CD4-positive, alpha-beta memory T cell (primary cell): ENCODE measurements around the gene RAPGEF4. TPM values are rescaled to one million over a fixed set of nuclear protein-coding genes. Genes with fewer than 3 reads are reported as not detected.

ENCODE experiments used
- CTCF ChIA-PET: fragments of 350-600 bp; sonication (Branson Sonifier 250); formaldehyde crosslinking; loops from one replicate; lab custom pipeline; 2021; ENCODE audit warnings: inconsistent platforms; ENCODE audit not compliant: partially characterized antibody; lab: Charles Lee
- POLR2A ChIA-PET: fragments of 350-600 bp; sonication (Branson Sonifier 250); formaldehyde crosslinking; loops from one replicate; lab custom pipeline; 2021; ENCODE audit not compliant: partially characterized antibody; lab: Charles Lee
- DNase-seq, 5 donors: peaks; one replicate each; pipeline versions ENCODE4 v3.0.0 to v3.0.0-alpha.2; 2020 to 2022; ENCODE audit warnings: mixed read lengths in 1 of 5
- H3K27ac ChIP-seq: one replicate; pipeline ENCODE4 v1.7.0; 2013; ENCODE audit warnings: low read depth, low read length
- H3K27me3 ChIP-seq: 2 replicates; pipeline ENCODE4 v1.7.0; 2013; ENCODE audit warnings: mild to moderate bottlenecking, low read length, moderate library complexity; ENCODE audit not compliant: insufficient read depth
- H3K36me3 ChIP-seq: 2 replicates; pipeline ENCODE4 v1.7.0; 2013; ENCODE audit warnings: mild to moderate bottlenecking, low read length, moderate library complexity; ENCODE audit not compliant: insufficient read depth
- H3K4me1 ChIP-seq: 2 replicates; pipeline ENCODE4 v1.7.0; 2013; ENCODE audit warnings: mild to moderate bottlenecking, low read length, moderate library complexity; ENCODE audit not compliant: insufficient read depth
- H3K4me3 ChIP-seq, 2 donors: one replicate each; pipeline ENCODE4 v1.7.0; 2013; ENCODE audit warnings: low read length in 2 of 2, mild to moderate bottlenecking in 1 of 2
- H3K9me3 ChIP-seq, 2 donors: one replicate each; pipeline ENCODE4 v1.7.0; 2013; ENCODE audit warnings: low read length in 2 of 2, control low read depth in 1 of 2; ENCODE audit not compliant: control insufficient read depth in 1 of 2
- H3K27ac Mint-ChIP-seq, 7 donors: one replicate each; pipeline ENCODE4 v1.8.0; 2020 to 2021; ENCODE audit warnings: mixed read lengths in 7 of 7, mild to moderate bottlenecking in 6 of 7, inconsistent platforms in 3 of 7, moderate library complexity in 3 of 7
- H3K27me3 Mint-ChIP-seq, 2 donors: one replicate each; pipeline ENCODE4 v1.8.0; 2020 to 2021; ENCODE audit warnings: mixed read lengths in 2 of 2
- H3K36me3 Mint-ChIP-seq, 2 donors: one replicate each; pipeline ENCODE4 v1.8.0; 2020 to 2021; ENCODE audit warnings: mixed read lengths in 2 of 2, inconsistent platforms in 1 of 2, mild to moderate bottlenecking in 1 of 2
- H3K4me1 Mint-ChIP-seq, 4 donors: one replicate each; pipeline ENCODE4 v1.8.0; 2020 to 2021; ENCODE audit warnings: mixed read lengths in 4 of 4, mild to moderate bottlenecking in 1 of 4
- H3K4me3 Mint-ChIP-seq, 8 donors: one replicate each; pipeline ENCODE4 v1.8.0; 2020 to 2021; ENCODE audit warnings: mixed read lengths in 8 of 8, mild to moderate bottlenecking in 7 of 8, moderate library complexity in 6 of 8, inconsistent platforms in 3 of 8
- H3K9me3 Mint-ChIP-seq, 8 donors: one replicate each; pipeline ENCODE4 v1.8.0; 2020 to 2021; ENCODE audit warnings: mixed read lengths in 8 of 8, mild to moderate bottlenecking in 5 of 8, inconsistent platforms in 3 of 8, moderate library complexity in 1 of 8
- intact Hi-C: fragments of 100-400 bp; cut with micrococcal nuclease; formaldehyde crosslinking; loops from one replicate; pipeline ENCODE4 v1.15.1; 2023
- polyA plus RNA-seq, 2 donors: library from polyadenylated mRNA; unstranded; fragments of 300-500 nt; fragmentation: Illumina TruSeq; gene quantifications; one replicate each; pipeline ENCODE4 v1.2.3, GENCODE V29; 2021
- total RNA-seq, 2 experiments: library from RNA; stranded (reverse); gene quantifications; one replicate each; pipeline ENCODE4 v1.2.3, GENCODE V29; 2021

Gene RAPGEF4
- total and polyA plus RNA-seq, 4 experiments from 2014 or later, result not detected

DNA sequence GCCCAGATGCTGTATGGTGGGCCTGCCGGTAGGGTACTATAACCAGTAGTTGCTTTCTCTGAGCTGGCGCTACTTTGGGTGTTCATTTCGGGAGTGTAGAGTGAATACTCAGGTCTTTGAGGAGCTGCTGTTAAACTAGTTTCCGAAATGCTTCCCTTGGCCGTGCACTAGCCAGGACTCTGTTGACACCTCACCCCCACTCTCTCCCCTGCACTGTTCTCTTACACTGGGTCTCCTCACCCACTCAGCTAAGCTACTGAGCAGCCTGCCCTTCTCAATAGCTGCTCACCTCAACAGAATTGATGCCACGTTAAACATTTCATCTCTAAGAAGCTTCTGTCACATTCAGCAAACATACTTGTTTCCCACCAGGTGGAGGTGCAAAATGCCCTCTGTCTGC is 86.9 kb downstream of the RAPGEF4 start:
- Mint-ChIP-seq H3K36me3 (no peaks in the 10 kb centered on the region), H3K4me1 (no peaks in the 10 kb centered on the region), H3K27me3 (peaks cover 3 to 5% of the 10 kb centered on the region in 2 donors), H3K4me3 (no peak overlapping the region), H3K27ac (no peak overlapping the region), H3K9me3 (no peaks in the 10 kb centered on the region)
- no peaks in the 10 kb centered on the region for H3K9me3 ChIP-seq
- intact Hi-C loops, result no loop called here
- POLR2A ChIA-PET, result no interaction called here
- no peak for DNase-seq
- H3K27me3 ChIP-seq, result no peaks in the 10 kb centered on the region
- no peak overlapping the region for H3K4me3 ChIP-seq
- no peak overlapping the region for H3K27ac ChIP-seq
- CTCF ChIA-PET, result no interaction called here
- H3K4me1 ChIP-seq, result no peaks in the 10 kb centered on the region
- H3K36me3 ChIP-seq, result no peaks in the 10 kb centered on the region

DNA sequence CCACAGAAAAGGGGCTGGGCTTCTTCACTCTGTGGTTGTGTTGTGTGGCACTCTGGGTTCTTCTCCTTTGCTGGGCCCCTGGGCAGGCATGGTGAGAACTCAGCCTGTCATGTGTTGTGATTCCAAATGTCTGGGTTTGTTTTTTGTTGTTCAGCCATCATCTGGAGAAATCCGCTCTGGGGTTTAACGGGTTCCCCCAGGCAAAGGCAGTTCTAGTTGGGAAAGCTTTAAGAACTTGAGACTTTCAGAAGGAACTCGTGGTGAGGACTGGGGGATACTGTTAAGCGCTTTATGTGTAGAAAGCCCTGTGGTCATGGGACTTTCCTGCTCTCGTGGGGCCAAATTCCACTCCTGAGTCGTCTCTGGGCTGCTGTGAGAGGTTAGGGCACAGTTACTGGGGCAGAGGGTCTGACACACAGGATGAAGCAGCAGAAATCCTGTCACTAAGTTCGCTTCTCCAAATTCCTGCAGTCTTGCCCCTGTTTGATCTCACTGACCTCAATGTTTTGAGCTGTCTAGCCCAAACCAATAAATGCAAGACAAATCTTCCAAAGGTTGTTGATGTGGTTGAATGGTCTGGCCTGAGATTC is 87.7 kb downstream of the RAPGEF4 start:
- Mint-ChIP-seq H3K4me1 (no peaks in the 10 kb centered on the region), H3K9me3 (no peaks in the 10 kb centered on the region), H3K27ac (no peak overlapping the region), H3K36me3 (no peaks in the 10 kb centered on the region), H3K4me3 (no peak overlapping the region), H3K27me3 (peaks cover 3 to 5% of the 10 kb centered on the region in 2 donors)
- ChIA-PET POLR2A (no interaction called here), CTCF (interaction anchor here (0.5 kb wide), 1 partner anchor 17 kb away, joined by 3 read pairs; no protein-coding TSS in a partner anchor)
- intact Hi-C loops, result no loop called here
- Histone ChIP-seq H3K27ac (no peak overlapping the region), H3K4me3 (no peak overlapping the region), H3K27me3 (no peaks in the 10 kb centered on the region), H3K9me3 (no peaks in the 10 kb centered on the region), H3K4me1 (no peaks in the 10 kb centered on the region), H3K36me3 (no peaks in the 10 kb centered on the region)
- DNase-seq, result no peak

DNA sequence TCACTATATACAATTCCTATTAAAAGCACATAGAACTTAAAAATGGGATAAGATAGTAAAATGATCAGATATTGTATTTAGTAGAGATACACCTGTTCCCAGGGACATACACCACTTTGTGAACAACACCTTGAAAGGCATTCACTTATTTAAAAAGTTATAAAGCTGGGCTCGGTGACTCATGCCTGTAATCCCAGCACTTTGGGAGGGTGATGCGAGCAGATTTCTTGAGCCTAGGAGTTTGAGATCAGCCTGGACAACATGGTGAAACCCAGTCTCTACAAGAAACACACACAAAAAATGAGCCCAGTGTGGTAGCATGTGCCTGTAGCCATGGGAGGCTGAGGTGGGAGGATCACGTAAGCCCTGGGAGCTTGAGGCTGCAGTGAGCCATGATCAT is 90.9 kb downstream of the RAPGEF4 start:
- Histone ChIP-seq H3K4me3 (no peak overlapping the region), H3K36me3 (no peaks in the 10 kb centered on the region), H3K9me3 (no peaks in the 10 kb centered on the region), H3K27ac (no peak overlapping the region), H3K4me1 (no peaks in the 10 kb centered on the region), H3K27me3 (no peaks in the 10 kb centered on the region)
- ChIA-PET POLR2A (no interaction called here), CTCF (interaction anchor here (0.9 kb wide), 1 partner anchor 20 kb away, joined by 3 read pairs; no protein-coding TSS in a partner anchor)
- no peak for DNase-seq
- intact Hi-C loops, result no loop called here
- H3K4me3 Mint-ChIP-seq, result no peak overlapping the region
- H3K27me3 Mint-ChIP-seq, result peaks cover 3 to 5% of the 10 kb centered on the region in 2 donors
- H3K4me1 Mint-ChIP-seq, result no peaks in the 10 kb centered on the region
- no peaks in the 10 kb centered on the region for H3K36me3 Mint-ChIP-seq
- no peaks in the 10 kb centered on the region for H3K9me3 Mint-ChIP-seq
- H3K27ac Mint-ChIP-seq, result no peak overlapping the region

DNA sequence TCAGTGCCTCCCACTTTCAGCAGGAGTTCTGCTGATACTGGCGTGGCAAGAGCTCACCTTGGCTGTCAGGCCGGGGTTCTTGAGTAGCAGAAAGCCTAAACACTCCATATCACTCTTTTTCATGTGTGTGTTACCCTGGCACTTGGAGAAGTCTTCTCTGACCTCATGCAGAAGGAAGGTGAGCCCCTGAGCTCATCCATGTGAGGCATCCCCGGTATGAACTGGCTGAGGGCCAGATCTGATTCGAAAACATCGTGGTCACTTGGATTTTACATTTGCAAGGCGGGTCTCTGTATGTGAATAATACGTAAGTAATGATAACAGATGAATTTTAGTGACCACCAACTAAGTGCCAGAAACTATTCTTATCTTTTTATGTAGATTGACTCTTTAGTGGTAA is 93.6 kb downstream of the RAPGEF4 start:
- H3K27me3 ChIP-seq, result no peaks in the 10 kb centered on the region
- Mint-ChIP-seq H3K36me3 (no peaks in the 10 kb centered on the region), H3K4me1 (no peaks in the 10 kb centered on the region), H3K4me3 (no peak overlapping the region), H3K27me3 (peaks cover 4 to 7% of the 10 kb centered on the region in 2 donors), H3K9me3 (no peaks in the 10 kb centered on the region), H3K27ac (no peak overlapping the region)
- ChIA-PET POLR2A (no interaction called here), CTCF (interaction anchor here (1.7 to 2.0 kb wide), 2 partner anchors 10 to 23 kb away, joined by 4 to 5 read pairs; no protein-coding TSS in a partner anchor)
- DNase-seq, result no peak
- no peaks in the 10 kb centered on the region for H3K9me3 ChIP-seq
- H3K36me3 ChIP-seq, result no peaks in the 10 kb centered on the region
- H3K27ac ChIP-seq, result no peak overlapping the region
- intact Hi-C loops, result no loop called here
- H3K4me1 ChIP-seq, result no peaks in the 10 kb centered on the region
- no peak overlapping the region for H3K4me3 ChIP-seq

DNA sequence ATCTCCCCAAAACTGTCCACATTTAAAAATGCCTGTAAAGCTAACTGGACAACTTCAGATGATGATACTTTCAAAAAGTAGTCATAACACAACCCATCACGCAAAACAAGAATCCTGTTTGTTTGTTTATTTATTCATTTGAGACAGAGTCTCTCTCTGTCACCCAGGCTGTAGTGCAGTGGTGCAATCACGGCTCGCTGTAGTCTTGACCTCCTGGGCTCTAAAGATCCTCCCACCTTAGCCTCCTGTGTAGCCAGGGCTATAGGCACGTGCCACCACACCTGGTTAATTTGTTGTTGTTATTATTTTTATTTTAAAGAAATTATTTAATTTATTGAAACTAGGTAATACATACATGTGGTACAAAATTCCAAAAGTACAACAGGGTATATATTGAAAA is 94.8 kb downstream of the RAPGEF4 start:
- Mint-ChIP-seq H3K9me3 (no peaks in the 10 kb centered on the region), H3K36me3 (no peaks in the 10 kb centered on the region), H3K4me3 (no peak overlapping the region), H3K27ac (no peak overlapping the region), H3K27me3 (peaks cover 2 to 7% of the 10 kb centered on the region in 2 donors), H3K4me1 (no peaks in the 10 kb centered on the region)
- intact Hi-C loops, result no loop called here
- no peak for DNase-seq
- H3K4me3 ChIP-seq, result no peak overlapping the region
- H3K4me1 ChIP-seq, result no peaks in the 10 kb centered on the region
- no peaks in the 10 kb centered on the region for H3K9me3 ChIP-seq
- ChIA-PET CTCF (interaction anchor here (1.7 to 2.0 kb wide), 2 partner anchors 9 to 24 kb away, joined by 4 to 5 read pairs; no protein-coding TSS in a partner anchor), POLR2A (no interaction called here)
- no peaks in the 10 kb centered on the region for H3K36me3 ChIP-seq
- H3K27me3 ChIP-seq, result no peaks in the 10 kb centered on the region
- no peak overlapping the region for H3K27ac ChIP-seq

DNA sequence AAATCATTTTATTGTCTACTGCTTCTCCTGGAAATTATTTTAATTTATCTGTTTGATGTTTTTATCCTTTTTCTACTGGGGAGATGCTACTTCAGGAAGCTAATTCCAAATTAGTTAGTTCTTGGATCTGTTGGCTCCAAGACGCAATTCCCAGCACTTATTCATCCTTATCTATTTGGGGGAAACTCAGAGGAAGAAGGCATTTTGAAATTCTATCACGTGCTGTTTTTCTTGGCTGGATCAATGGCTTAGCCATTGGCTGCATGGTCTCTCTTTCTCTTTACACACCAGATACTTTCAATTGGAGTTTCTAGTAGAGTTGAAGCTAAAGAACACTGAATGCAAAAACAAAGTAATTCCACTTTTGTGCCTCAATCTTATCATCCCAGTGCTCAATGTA is 98.3 kb downstream of the RAPGEF4 start:
- CTCF ChIA-PET, result no interaction called here
- H3K9me3 ChIP-seq, result no peaks in the 10 kb centered on the region
- Mint-ChIP-seq H3K27me3 (peaks cover 4 to 18% of the 10 kb centered on the region in 2 donors), H3K27ac (no peak overlapping the region), H3K9me3 (peaks cover 0 to 4% (median 0%) of the 10 kb centered on the region in 8 donors), H3K4me1 (no peaks in the 10 kb centered on the region), H3K4me3 (no peak overlapping the region), H3K36me3 (no peaks in the 10 kb centered on the region)
- H3K27me3 ChIP-seq, result no peaks in the 10 kb centered on the region
- no peak overlapping the region for H3K27ac ChIP-seq
- DNase-seq, result no peak
- no peak overlapping the region for H3K4me3 ChIP-seq
- H3K36me3 ChIP-seq, result no peaks in the 10 kb centered on the region
- intact Hi-C loops, result no loop called here
- POLR2A ChIA-PET, result no interaction called here
- H3K4me1 ChIP-seq, result no peaks in the 10 kb centered on the region

DNA sequence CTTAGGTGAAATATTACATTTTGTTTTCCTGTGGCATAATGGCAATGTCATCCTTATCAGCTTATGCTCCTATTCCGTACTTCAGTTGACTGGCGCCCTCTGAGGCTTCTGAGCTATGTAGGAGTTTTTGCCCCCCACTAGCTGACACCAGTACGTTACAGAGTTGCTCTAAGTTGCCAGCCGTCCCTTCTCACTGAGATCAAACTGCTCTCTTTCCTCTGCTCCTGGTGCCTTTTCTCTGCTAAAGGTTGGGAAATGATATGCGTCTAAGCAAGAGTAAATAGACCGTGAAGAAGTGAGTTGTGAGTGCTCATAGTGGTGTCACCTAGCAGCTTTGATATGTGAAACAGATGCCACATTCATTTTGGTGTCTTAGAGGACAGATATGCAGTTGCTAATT is 99.2 kb downstream of the RAPGEF4 start:
- intact Hi-C loops, result no loop called here
- DNase-seq, result no peak
- Histone ChIP-seq H3K4me3 (no peak overlapping the region), H3K9me3 (no peaks in the 10 kb centered on the region), H3K27ac (no peak overlapping the region), H3K4me1 (no peaks in the 10 kb centered on the region), H3K27me3 (no peaks in the 10 kb centered on the region), H3K36me3 (no peaks in the 10 kb centered on the region)
- POLR2A ChIA-PET, result no interaction called here
- CTCF ChIA-PET, result no interaction called here
- Mint-ChIP-seq H3K27ac (no peak overlapping the region), H3K4me1 (no peaks in the 10 kb centered on the region), H3K4me3 (no peak overlapping the region), H3K27me3 (peaks cover 4 to 18% of the 10 kb centered on the region in 2 donors), H3K36me3 (no peaks in the 10 kb centered on the region), H3K9me3 (peaks cover 0 to 4% (median 0%) of the 10 kb centered on the region in 8 donors)
